Peyer's patch (tissue), 4 donors: ENCODE measurements around the gene IPMK.

Experiments
- POLR2A ChIP-seq, 2 donors: fragments of 450-650 bp; IDR thresholded peaks; one replicate each; pipeline ENCODE4 v1.5.1; 2017; ENCODE audit warnings: antibody characterized with exemption in 2 of 2, mild to moderate bottlenecking in 2 of 2, moderate library complexity in 2 of 2
- TF ChIP-seq, protein P1 (sequence below), 6 experiments: fragments of 450-650 bp in 4 of 6; fragments of 200-600 bp in 2 of 6; sonication (generic) in 1 of 6; IDR thresholded peaks; one replicate each; pipeline ENCODE4 v1.5.1; 2017 to 2019; ENCODE audit warnings: antibody characterized with exemption in 6 of 6, mild to moderate bottlenecking in 3 of 6, moderate library complexity in 1 of 6

- TF ChIP-seq, protein P1, sequence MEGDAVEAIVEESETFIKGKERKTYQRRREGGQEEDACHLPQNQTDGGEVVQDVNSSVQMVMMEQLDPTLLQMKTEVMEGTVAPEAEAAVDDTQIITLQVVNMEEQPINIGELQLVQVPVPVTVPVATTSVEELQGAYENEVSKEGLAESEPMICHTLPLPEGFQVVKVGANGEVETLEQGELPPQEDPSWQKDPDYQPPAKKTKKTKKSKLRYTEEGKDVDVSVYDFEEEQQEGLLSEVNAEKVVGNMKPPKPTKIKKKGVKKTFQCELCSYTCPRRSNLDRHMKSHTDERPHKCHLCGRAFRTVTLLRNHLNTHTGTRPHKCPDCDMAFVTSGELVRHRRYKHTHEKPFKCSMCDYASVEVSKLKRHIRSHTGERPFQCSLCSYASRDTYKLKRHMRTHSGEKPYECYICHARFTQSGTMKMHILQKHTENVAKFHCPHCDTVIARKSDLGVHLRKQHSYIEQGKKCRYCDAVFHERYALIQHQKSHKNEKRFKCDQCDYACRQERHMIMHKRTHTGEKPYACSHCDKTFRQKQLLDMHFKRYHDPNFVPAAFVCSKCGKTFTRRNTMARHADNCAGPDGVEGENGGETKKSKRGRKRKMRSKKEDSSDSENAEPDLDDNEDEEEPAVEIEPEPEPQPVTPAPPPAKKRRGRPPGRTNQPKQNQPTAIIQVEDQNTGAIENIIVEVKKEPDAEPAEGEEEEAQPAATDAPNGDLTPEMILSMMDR (IDR thresholded peaks at IDR 0.05) = no peak
- TF ChIP-seq POLR2A (IDR thresholded peaks at IDR 0.05) = no peak
Observed at GRCh38 chr10:58201704-58202103, 66.0 kb downstream of the IPMK start.
